HG03103 (cell line): Measurements from ENCODE around the gene FKBP4.

ENCODE experiments used
- ATAC-seq: cut with Tn5 transposase; IDR thresholded peaks from one replicate; pipeline ENCODE4 v1.9.1; 2021; ENCODE audit warnings: low read depth; ENCODE audit not compliant: unreplicated experiment

The FKBP4 gene

GRCh38 chr12:2811801-2812200 lies 17.0 kb downstream of the FKBP4 start:
- ATAC-seq, result no peak

- peak; percentile 94 for ATAC-seq
These were observed 17.8 kb downstream of the FKBP4 start, which contains the start of gene ITFG2 for GRCh38 chr12:2812290-2813213. TSS of gene ITFG2 (plus strand) at chr12:2812668. CDS start at chr12:2812761, 93 bp downstream.

GRCh38 chr12:2813214-2814185 lies 18.7 kb downstream of the FKBP4 start:
- peak; percentile 38 for ATAC-seq

GRCh38 chr12:2819810-2820209 lies 25.0 kb downstream of the FKBP4 start:
- no peak for ATAC-seq

GRCh38 chr12:2820432-2820831 lies 25.7 kb downstream of the FKBP4 start:
- ATAC-seq, result no peak

- no peak for ATAC-seq
These were observed 28.7 kb downstream of the FKBP4 start for GRCh38 chr12:2823483-2823882.

GRCh38 chr12:2824541-2824940 lies 29.8 kb downstream of the FKBP4 start:
- ATAC-seq, result no peak

GRCh38 chr12:2825132-2825531 lies 30.4 kb downstream of the FKBP4 start:
- no peak for ATAC-seq

- no peak for ATAC-seq
These were observed 31.3 kb downstream of the FKBP4 start for GRCh38 chr12:2826036-2826435.

- ATAC-seq, result no peak
These were observed 32.1 kb downstream of the FKBP4 start for GRCh38 chr12:2826721-2827515.

GRCh38 chr12:2829275-2829674 lies 34.5 kb downstream of the FKBP4 start:
- no peak for ATAC-seq

GRCh38 chr12:2832550-2833127 lies 37.9 kb downstream of the FKBP4 start:
- no peak for ATAC-seq

- ATAC-seq, result no peak
These were observed 38.6 kb downstream of the FKBP4 start for GRCh38 chr12:2833327-2833726.

- no peak for ATAC-seq
These were observed 39.0 kb downstream of the FKBP4 start for GRCh38 chr12:2833810-2834209.

GRCh38 chr12:2834581-2835491 lies 40.1 kb downstream of the FKBP4 start, which contains the start of gene NRIP2:
TSS of gene NRIP2 (minus strand) at chr12:2835035. CDS start at chr12:2834983, 52 bp downstream.
- no peak for ATAC-seq

- ATAC-seq, result no peak
These were observed 41.1 kb downstream of the FKBP4 start for GRCh38 chr12:2835691-2836403.

- ATAC-seq, result no peak
These were observed 41.8 kb downstream of the FKBP4 start for GRCh38 chr12:2836574-2836973.

GRCh38 chr12:2841056-2841650 lies 46.4 kb downstream of the FKBP4 start:
- no peak for ATAC-seq
